Activated T-cell treated with anti-CD3 and anti-CD28 coated beads, Interleukin-2, amount 50 U/mL, for 48 hours (primary cell): ENCODE data around the gene GAPDHS.
A peak's percentile ranks its signal among the peaks of the same experiment; 100 is the strongest.

ENCODE experiments used
- DNase-seq, 2 experiments: peaks; one replicate each; pipeline ENCODE4 v3.0.0-alpha.2; 2020

GAPDHS gene

GRCh38 chr19:35533201-35533821, at the start of gene GAPDHS:
TSS of gene GAPDHS (plus strand) at chr19:35533456. CDS start at chr19:35533528, 72 bp downstream.
- no peak for DNase-seq

- peak in 1 of 2 experiments; percentile 35 for DNase-seq
These were observed 48.8 kb upstream of the GAPDHS start for GRCh38 chr19:35484252-35485036.

GRCh38 chr19:35486268-35486708, 47.0 kb upstream of the GAPDHS start:
- DNase-seq: no peak

- DNase-seq: no peak
These were observed 45.5 kb upstream of the GAPDHS start for GRCh38 chr19:35487656-35488182.

GRCh38 chr19:35488677-35489076, 44.6 kb upstream of the GAPDHS start:
- no peak for DNase-seq

GRCh38 chr19:35490364-35490763, 42.9 kb upstream of the GAPDHS start, which contains the start of gene KRTDAP:
TSS of gene KRTDAP (minus strand) at chr19:35490464. CDS start at chr19:35490442, 22 bp downstream.
- no peak for DNase-seq

- DNase-seq: no peak
These were observed 41.4 kb upstream of the GAPDHS start for GRCh38 chr19:35491836-35492360.

- no peak for DNase-seq
These were observed 39.3 kb upstream of the GAPDHS start for GRCh38 chr19:35493971-35494370.

- peak; percentile 80 to 85 for DNase-seq
These were observed 37.9 kb upstream of the GAPDHS start for GRCh38 chr19:35495107-35496064.

- DNase-seq: no peak
These were observed 35.9 kb upstream of the GAPDHS start for GRCh38 chr19:35497406-35497805.

- no peak for DNase-seq
These were observed 35.0 kb upstream of the GAPDHS start for GRCh38 chr19:35498220-35498619.

- no peak for DNase-seq
These were observed 34.2 kb upstream of the GAPDHS start for GRCh38 chr19:35498984-35499527.

- DNase-seq: no peak
These were observed 32.6 kb upstream of the GAPDHS start for GRCh38 chr19:35500611-35501010.

- DNase-seq: no peak
These were observed 31.6 kb upstream of the GAPDHS start for GRCh38 chr19:35501684-35502083.

- DNase-seq: no peak
These were observed 30.5 kb upstream of the GAPDHS start for GRCh38 chr19:35502751-35503150.

- no peak for DNase-seq
These were observed 27.2 kb upstream of the GAPDHS start for GRCh38 chr19:35506011-35506410.

GRCh38 chr19:35507561-35507960, 25.7 kb upstream of the GAPDHS start:
- DNase-seq: no peak

- DNase-seq: no peak
These were observed 25.1 kb upstream of the GAPDHS start for GRCh38 chr19:35508129-35508528.

GRCh38 chr19:35509018-35509652, 24.1 kb upstream of the GAPDHS start:
- DNase-seq: peak; percentile 27 to 37

- peak; percentile 85 to 86 for DNase-seq
These were observed 23.2 kb upstream of the GAPDHS start for GRCh38 chr19:35509861-35510625.

GRCh38 chr19:35510626-35510964, 22.7 kb upstream of the GAPDHS start:
- DNase-seq: no peak
